ENCODE results near the gene SDC3.
A peak's percentile ranks its signal among the peaks of the same experiment; 100 is the strongest.

The SDC3 gene

DNA sequence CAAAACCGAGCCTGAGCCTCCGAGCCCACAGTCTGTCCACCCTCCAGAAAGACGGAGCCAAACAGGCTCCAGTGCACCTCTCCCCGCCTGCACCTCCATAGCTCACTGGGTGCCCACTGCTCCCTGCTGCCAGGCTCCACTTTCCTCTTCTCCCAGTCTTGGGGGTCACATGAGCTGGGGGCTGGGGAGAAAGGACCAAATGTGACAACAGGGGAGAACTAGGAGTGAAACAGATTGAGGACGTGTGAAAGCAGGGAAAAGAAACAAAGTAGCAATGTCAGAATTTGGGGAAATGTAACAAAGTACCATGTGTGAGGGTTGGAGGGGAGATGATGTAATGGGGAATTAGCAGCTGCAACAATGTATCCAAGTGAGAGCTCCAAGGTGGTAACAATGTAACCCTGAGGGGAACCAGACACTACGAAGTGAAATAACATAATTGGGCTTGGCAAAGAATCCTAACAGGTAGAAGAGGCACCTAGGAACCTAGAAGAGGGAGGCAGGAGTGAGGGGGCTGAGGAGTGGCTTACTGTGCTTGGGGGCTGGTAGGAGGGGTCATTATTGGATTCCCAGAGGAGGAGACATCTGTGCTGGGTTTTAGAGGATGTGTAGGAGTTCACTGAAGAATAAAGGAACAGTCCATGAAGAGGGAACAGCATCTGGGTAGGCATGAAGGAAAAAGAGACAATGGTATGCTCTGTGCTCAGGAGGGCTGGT is 12.5 kb downstream of the SDC3 start:
- Mint-ChIP-seq H3K4me1 (peaks cover 54% of the 10 kb centered on the region), H3K27me3 (ENCODE audit: low read depth, poor library complexity) (peaks cover 11% of the 10 kb centered on the region), H3K4me3 (no peak overlapping the region), H3K27ac (peak overlapping the region; percentile 22), H3K9me3 (no peaks in the 10 kb centered on the region), H3K36me3 (ENCODE audit: low read depth) (no peaks in the 10 kb centered on the region)
- TF ChIP-seq CTCF (IDR thresholded peaks at IDR 0.05), result no peak
- DNase-seq, result no peak

DNA sequence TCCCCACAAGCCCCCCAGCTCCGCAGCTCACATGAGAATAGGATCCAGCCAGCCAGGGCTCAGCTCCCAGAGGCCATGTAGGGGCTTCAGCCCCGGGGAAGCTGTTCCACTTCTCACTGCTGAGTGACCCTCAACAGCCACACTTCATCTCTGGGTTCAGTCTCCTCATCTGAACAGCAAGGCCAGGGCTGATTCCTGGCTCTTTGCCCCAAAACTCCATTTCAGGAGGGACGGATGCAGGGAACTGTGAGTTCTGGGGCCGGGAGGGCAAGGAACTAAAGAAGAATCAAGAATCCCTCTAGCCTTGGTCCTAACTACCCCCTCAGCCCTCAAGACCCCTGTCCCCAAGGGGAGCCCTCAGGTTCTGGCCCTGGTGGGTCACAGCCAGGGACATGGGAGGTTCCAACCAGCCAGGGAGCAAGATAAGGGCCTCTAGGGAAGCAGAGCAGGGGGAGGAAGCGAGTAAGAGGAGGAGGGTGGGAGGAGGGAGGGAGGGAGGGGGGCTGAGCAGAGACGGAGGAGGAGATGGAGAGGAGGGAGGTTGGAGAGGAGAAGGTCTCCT is 13.1 kb downstream of the SDC3 start:
- H3K4me1 Mint-ChIP-seq, result peaks cover 53% of the 10 kb centered on the region
- H3K27ac Mint-ChIP-seq, result peak overlapping the region; percentile 53
- no peak for DNase-seq
- H3K36me3 Mint-ChIP-seq (ENCODE audit: low read depth), result no peaks in the 10 kb centered on the region
- H3K27me3 Mint-ChIP-seq (ENCODE audit: low read depth, poor library complexity), result peaks cover 11% of the 10 kb centered on the region
- no peaks in the 10 kb centered on the region for H3K9me3 Mint-ChIP-seq
- no peak overlapping the region for H3K4me3 Mint-ChIP-seq
- no peak for TF ChIP-seq CTCF (IDR thresholded peaks at IDR 0.05)

DNA sequence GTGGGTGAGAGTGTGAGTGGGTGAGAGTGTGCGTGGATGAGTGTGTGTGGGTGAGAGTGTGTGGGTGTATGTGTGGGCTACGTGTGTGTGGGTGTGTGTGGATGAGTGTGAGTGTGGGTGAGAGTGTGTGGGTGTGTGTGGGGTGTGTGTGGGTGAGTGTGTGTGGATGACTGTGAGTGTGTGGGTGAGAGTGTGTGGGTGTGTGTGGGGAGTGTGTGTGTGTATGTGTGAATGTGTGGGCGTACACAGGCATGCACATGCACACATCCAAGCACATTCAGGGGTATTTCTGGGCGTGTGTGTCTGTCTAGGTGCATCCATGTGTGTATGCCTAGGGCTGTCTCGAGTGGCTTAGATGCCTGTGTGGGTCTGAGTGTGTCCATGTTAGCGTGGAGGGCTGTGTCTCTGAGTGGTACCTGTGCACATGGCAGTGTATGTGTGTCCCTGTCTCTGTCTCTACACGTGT is 14.0 kb downstream of the SDC3 start:
- H3K27ac Mint-ChIP-seq, result no peak overlapping the region
- H3K4me1 Mint-ChIP-seq, result peaks cover 51% of the 10 kb centered on the region
- DNase-seq, result no peak
- H3K9me3 Mint-ChIP-seq, result no peaks in the 10 kb centered on the region
- no peaks in the 10 kb centered on the region for H3K36me3 Mint-ChIP-seq (ENCODE audit: low read depth)
- peaks cover 10% of the 10 kb centered on the region for H3K27me3 Mint-ChIP-seq (ENCODE audit: low read depth, poor library complexity)
- TF ChIP-seq CTCF (IDR thresholded peaks at IDR 0.05), result no peak
- H3K4me3 Mint-ChIP-seq, result no peak overlapping the region

GRCh38 chr1:30893776-30894507 is 14.6 kb downstream of the SDC3 start:
- Mint-ChIP-seq H3K4me3 (no peak overlapping the region), H3K36me3 (ENCODE audit: low read depth) (no peaks in the 10 kb centered on the region), H3K4me1 (peaks cover 54% of the 10 kb centered on the region), H3K9me3 (no peaks in the 10 kb centered on the region), H3K27me3 (ENCODE audit: low read depth, poor library complexity) (peaks cover 6% of the 10 kb centered on the region), H3K27ac (no peak overlapping the region)
- TF ChIP-seq CTCF (IDR thresholded peaks at IDR 0.05), result no peak
- no peak for DNase-seq

DNA sequence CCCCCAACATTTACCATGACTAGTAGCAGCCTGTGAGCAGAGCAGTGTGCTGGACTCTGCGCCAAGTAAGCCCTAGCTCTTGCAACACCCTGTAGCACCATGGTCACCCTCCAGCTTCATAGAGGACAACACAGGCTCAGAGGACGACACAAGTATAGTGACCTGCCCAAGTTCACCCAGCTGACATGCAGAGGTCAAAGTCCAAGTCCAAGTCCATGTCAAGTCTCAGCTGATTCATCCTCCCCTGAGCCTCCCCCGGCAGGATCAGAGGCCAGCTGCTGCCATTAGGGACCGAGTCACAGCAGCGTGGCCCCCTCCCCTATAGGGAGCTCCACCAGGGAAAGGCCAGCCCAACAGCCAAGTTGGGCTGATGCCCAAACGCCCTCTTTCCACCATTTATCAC is 15.9 kb downstream of the SDC3 start:
- Mint-ChIP-seq H3K4me3 (no peak overlapping the region), H3K36me3 (ENCODE audit: low read depth) (no peaks in the 10 kb centered on the region), H3K27me3 (ENCODE audit: low read depth, poor library complexity) (peaks cover 9% of the 10 kb centered on the region), H3K4me1 (peaks cover 63% of the 10 kb centered on the region), H3K9me3 (no peaks in the 10 kb centered on the region), H3K27ac (no peak overlapping the region)
- no peak for TF ChIP-seq CTCF (IDR thresholded peaks at IDR 0.05)
- no peak for DNase-seq

All from nephron progenitor cell (in vitro differentiated cells).